Type B pancreatic cell (in vitro differentiated cells): ENCODE results near the gene MAK. TPM values are rescaled to one million over a fixed set of nuclear protein-coding genes. Genes with fewer than 3 reads are reported as not detected.

ENCODE experiments used
- DNase-seq: peaks from one replicate; pipeline ENCODE4 v3.0.0; 2021; ENCODE audit warnings: mixed read lengths; ENCODE audit not compliant: unreplicated experiment; ENCODE audit errors: extremely low spot score
- H3K27ac Mint-ChIP-seq: 2 replicates; pipeline ENCODE4 v1.8.0; 2021; ENCODE audit warnings: mild to moderate bottlenecking, mixed read lengths
- H3K27me3 Mint-ChIP-seq: 2 replicates; pipeline ENCODE4 v1.8.0; 2021; ENCODE audit warnings: mixed read lengths
- H3K36me3 Mint-ChIP-seq: 2 replicates; pipeline ENCODE4 v1.8.0; 2021; ENCODE audit warnings: mixed read lengths
- H3K4me1 Mint-ChIP-seq: one replicate; pipeline ENCODE4 v1.8.0; 2021; ENCODE audit warnings: mixed read lengths; ENCODE audit not compliant: unreplicated experiment
- H3K4me3 Mint-ChIP-seq: 2 replicates; pipeline ENCODE4 v1.8.0; 2021; ENCODE audit warnings: mild to moderate bottlenecking, mixed read lengths
- H3K9me3 Mint-ChIP-seq: 2 replicates; pipeline ENCODE4 v1.8.0; 2021; ENCODE audit warnings: mixed read lengths
- CTCF ChIP-seq: fragments of 200-600 bp; sonication (generic); conservative IDR thresholded peaks from 2 replicates; pipeline ENCODE4 v1.5.0; 2021; ENCODE audit warnings: antibody characterized with exemption, mild to moderate bottlenecking
- total RNA-seq: library from RNA; stranded (reverse); gene quantifications from 2 replicates; pipeline ENCODE4 v1.2.1, GENCODE V29; 2021; ENCODE audit warnings: low replicate concordance

MAK gene
- total RNA-seq, 1 donor from 2014 or later = 1.6 TPM

GRCh38 chr6:10809098-10809497 lies 29.2 kb downstream of the MAK start:
- no peaks in the 10 kb centered on the region for H3K9me3 Mint-ChIP-seq
- DNase-seq = no peak
- H3K27ac Mint-ChIP-seq = no peak overlapping the region
- H3K36me3 Mint-ChIP-seq = peaks cover 3% of the 10 kb centered on the region
- H3K27me3 Mint-ChIP-seq = no peaks in the 10 kb centered on the region
- no peak overlapping the region for H3K4me3 Mint-ChIP-seq
- no peak for TF ChIP-seq CTCF
- H3K4me1 Mint-ChIP-seq = no peaks in the 10 kb centered on the region

- H3K27ac Mint-ChIP-seq = no peak overlapping the region
- peaks cover 3% of the 10 kb centered on the region for H3K36me3 Mint-ChIP-seq
- DNase-seq = no peak
- no peaks in the 10 kb centered on the region for H3K4me1 Mint-ChIP-seq
- no peaks in the 10 kb centered on the region for H3K9me3 Mint-ChIP-seq
- H3K27me3 Mint-ChIP-seq = no peaks in the 10 kb centered on the region
- no peak for TF ChIP-seq CTCF
- no peak overlapping the region for H3K4me3 Mint-ChIP-seq
Measured at GRCh38 chr6:10808376-10808775, 30.0 kb downstream of the MAK start.

GRCh38 chr6:10801224-10801848 lies 37.0 kb downstream of the MAK start:
- Mint-ChIP-seq H3K27me3 (no peaks in the 10 kb centered on the region), H3K4me3 (no peak overlapping the region), H3K4me1 (no peaks in the 10 kb centered on the region), H3K36me3 (peaks cover 3% of the 10 kb centered on the region), H3K27ac (no peak overlapping the region), H3K9me3 (no peaks in the 10 kb centered on the region)
- TF ChIP-seq CTCF = peak; percentile 99
- peak; percentile 72 for DNase-seq

- DNase-seq = no peak
- H3K27ac Mint-ChIP-seq = no peak overlapping the region
- peaks cover 2% of the 10 kb centered on the region for H3K36me3 Mint-ChIP-seq
Measured at GRCh38 chr6:10800810-10801209, 37.5 kb downstream of the MAK start.

GRCh38 chr6:10794239-10794638 lies 44.1 kb downstream of the MAK start:
- Mint-ChIP-seq H3K36me3 (peaks cover 8% of the 10 kb centered on the region), H3K9me3 (no peaks in the 10 kb centered on the region), H3K27me3 (no peaks in the 10 kb centered on the region), H3K27ac (no peak overlapping the region), H3K4me1 (no peaks in the 10 kb centered on the region), H3K4me3 (no peak overlapping the region)
- DNase-seq = no peak
- TF ChIP-seq CTCF = no peak

More at GRCh38 chr6:10800810-10801209, 37.5 kb downstream of the MAK start:
- Mint-ChIP-seq H3K27me3 (no peaks in the 10 kb centered on the region), H3K9me3 (no peaks in the 10 kb centered on the region), H3K4me1 (no peaks in the 10 kb centered on the region), H3K4me3 (no peak overlapping the region)
- no peak for TF ChIP-seq CTCF

- Mint-ChIP-seq H3K4me3 (no peak overlapping the region), H3K9me3 (no peaks in the 10 kb centered on the region), H3K27ac (no peak overlapping the region), H3K27me3 (no peaks in the 10 kb centered on the region), H3K4me1 (no peaks in the 10 kb centered on the region), H3K36me3 (peaks cover 10% of the 10 kb centered on the region)
- no peak for TF ChIP-seq CTCF
- DNase-seq = no peak
Measured at GRCh38 chr6:10793695-10794094, 44.6 kb downstream of the MAK start.
